ENCODE data around the gene PXDN. TPM values are rescaled to one million over a fixed set of nuclear protein-coding genes. Genes with fewer than 3 reads are reported as not detected.
A peak's percentile ranks its signal among the peaks of the same experiment; 100 is the strongest.

Gene PXDN
- total RNA-seq, 1 experiment from 2014 or later, result 146 TPM

GRCh38 chr2:1602278-1603010, 141.9 kb downstream of the PXDN start (continued):
- no peak for TF ChIP-seq JUN (CRISPR knock-in tag; IDR thresholded peaks at IDR 0.05)
- no peak for TF ChIP-seq GTF2I (CRISPR knock-in tag; conservative IDR thresholded peaks at IDR 0.05)
- TF ChIP-seq RORB (CRISPR knock-in tag; IDR thresholded peaks at IDR 0.05), result no peak
- TF ChIP-seq NFE2L1 (CRISPR knock-in tag; IDR thresholded peaks at IDR 0.05), result no peak

- TF ChIP-seq PREB (CRISPR knock-in tag; IDR thresholded peaks at IDR 0.05; ENCODE audit: borderline replicate concordance) (no peak), SMAD3 (CRISPR knock-in tag; IDR thresholded peaks at IDR 0.05; ENCODE audit: borderline replicate concordance) (no peak), FOXJ3 (CRISPR knock-in tag; IDR thresholded peaks at IDR 0.05; ENCODE audit: borderline replicate concordance) (no peak), ZNF138 (CRISPR knock-in tag; conservative IDR thresholded peaks at IDR 0.05) (no peak), ZNF219 (CRISPR knock-in tag; IDR thresholded peaks at IDR 0.05; ENCODE audit: borderline replicate concordance) (no peak), NR1H2 (CRISPR knock-in tag; IDR thresholded peaks at IDR 0.05) (no peak)
- ATAC-seq (no peak), DNase-seq (ENCODE audit: low spot score) (no peak)
- ChIA-PET CTCF (interaction anchor here (1.4 to 2.0 kb wide), 2 partner anchors 9 to 149 kb away, joined by 3 to 5 read pairs; no protein-coding TSS in a partner anchor), POLR2A (no interaction called here)
- no peaks in the 10 kb centered on the region for H3K9me3 Mint-ChIP-seq
- H3K27ac Mint-ChIP-seq, result peak overlapping the region; percentile 51; the same call in 1 of the 2 replicates
- H3K36me3 Mint-ChIP-seq, result no peaks in the 10 kb centered on the region
- no peaks in the 10 kb centered on the region for H3K27me3 Mint-ChIP-seq (ENCODE audit: low read depth)
- H3K4me1 Mint-ChIP-seq, result peaks cover 3% of the 10 kb centered on the region
- no peak overlapping the region for H3K4me3 Mint-ChIP-seq
Measured at GRCh38 chr2:1601471-1602277, 142.6 kb downstream of the PXDN start.

- Mint-ChIP-seq H3K9me3 (no peaks in the 10 kb centered on the region), H3K36me3 (no peaks in the 10 kb centered on the region), H3K4me1 (peaks cover 3% of the 10 kb centered on the region), H3K27ac (no peak overlapping the region), H3K4me3 (no peak overlapping the region), H3K27me3 (ENCODE audit: low read depth) (no peaks in the 10 kb centered on the region)
- ATAC-seq, result no peak
- ChIA-PET POLR2A (interaction anchor here (0.9 kb wide), 1 partner anchor 25 kb away, joined by 3 read pairs; no protein-coding TSS in a partner anchor), CTCF (interaction anchor here (0.6 to 2.0 kb wide), 4 partner anchors 9 to 150 kb away, joined by 3 to 5 read pairs (median 3); no protein-coding TSS in a partner anchor)
- no peak for DNase-seq (ENCODE audit: low spot score)
- TF ChIP-seq IRF1 (CRISPR knock-in tag; IDR thresholded peaks at IDR 0.05), result no peak
- TF ChIP-seq RORB (CRISPR knock-in tag; IDR thresholded peaks at IDR 0.05), result no peak
- no peak for TF ChIP-seq SMAD3 (CRISPR knock-in tag; IDR thresholded peaks at IDR 0.05; ENCODE audit: borderline replicate concordance)
- TF ChIP-seq E2F1 (CRISPR knock-in tag; IDR thresholded peaks at IDR 0.05), result no peak
- no peak for TF ChIP-seq HMGXB4 (CRISPR knock-in tag; IDR thresholded peaks at IDR 0.05)
- TF ChIP-seq SMAD4 (CRISPR knock-in tag; IDR thresholded peaks at IDR 0.05), result no peak
- no peak for TF ChIP-seq GRHL2 (CRISPR knock-in tag; IDR thresholded peaks at IDR 0.05; ENCODE audit: insufficient replicate concordance, severe bottlenecking)
- no peak for TF ChIP-seq TP53 (CRISPR knock-in tag; IDR thresholded peaks at IDR 0.05)
- TF ChIP-seq CTCF (IDR thresholded peaks at IDR 0.05), result no peak
- no peak for TF ChIP-seq ZNF532 (CRISPR knock-in tag; IDR thresholded peaks at IDR 0.05; ENCODE audit: borderline replicate concordance)
- TF ChIP-seq TEAD1 (CRISPR knock-in tag; IDR thresholded peaks at IDR 0.05), result no peak
- no peak for TF ChIP-seq MAX (CRISPR knock-in tag; IDR thresholded peaks at IDR 0.05)
Measured at GRCh38 chr2:1601067-1601412, 143.3 kb downstream of the PXDN start.
